ENCODE data around the gene AK2. TPM values are rescaled to one million over a fixed set of nuclear protein-coding genes. Genes with fewer than 3 reads are reported as not detected.

AK2 gene
- total and polyA plus RNA-seq, 11 donors: 101 to 292 (median 137) TPM

DNA sequence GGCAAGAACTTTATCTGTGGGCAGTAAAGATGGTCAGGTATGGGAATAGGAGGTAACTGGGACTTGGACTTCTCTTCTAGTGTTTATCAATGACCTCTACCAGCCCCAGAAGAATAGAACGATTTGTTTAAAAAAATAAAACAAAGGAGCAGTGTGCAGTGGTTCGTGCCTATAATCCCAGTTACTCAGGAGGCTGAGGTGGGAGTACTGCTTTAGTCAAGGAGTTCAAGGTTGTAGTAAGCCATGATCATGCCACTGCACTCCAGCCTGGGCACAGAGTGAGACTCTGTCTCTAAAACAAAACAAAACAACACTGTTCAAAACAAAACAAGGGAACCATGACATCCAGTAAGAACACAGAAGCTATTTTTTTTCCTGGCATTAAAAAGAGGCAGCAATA is 76.3 kb downstream of the AK2 start:
- no peak overlapping the region for H3K4me3 ChIP-seq
- no peaks in the 10 kb centered on the region for H3K9me3 ChIP-seq
- no peak for DNase-seq
- TF ChIP-seq, protein P1, sequence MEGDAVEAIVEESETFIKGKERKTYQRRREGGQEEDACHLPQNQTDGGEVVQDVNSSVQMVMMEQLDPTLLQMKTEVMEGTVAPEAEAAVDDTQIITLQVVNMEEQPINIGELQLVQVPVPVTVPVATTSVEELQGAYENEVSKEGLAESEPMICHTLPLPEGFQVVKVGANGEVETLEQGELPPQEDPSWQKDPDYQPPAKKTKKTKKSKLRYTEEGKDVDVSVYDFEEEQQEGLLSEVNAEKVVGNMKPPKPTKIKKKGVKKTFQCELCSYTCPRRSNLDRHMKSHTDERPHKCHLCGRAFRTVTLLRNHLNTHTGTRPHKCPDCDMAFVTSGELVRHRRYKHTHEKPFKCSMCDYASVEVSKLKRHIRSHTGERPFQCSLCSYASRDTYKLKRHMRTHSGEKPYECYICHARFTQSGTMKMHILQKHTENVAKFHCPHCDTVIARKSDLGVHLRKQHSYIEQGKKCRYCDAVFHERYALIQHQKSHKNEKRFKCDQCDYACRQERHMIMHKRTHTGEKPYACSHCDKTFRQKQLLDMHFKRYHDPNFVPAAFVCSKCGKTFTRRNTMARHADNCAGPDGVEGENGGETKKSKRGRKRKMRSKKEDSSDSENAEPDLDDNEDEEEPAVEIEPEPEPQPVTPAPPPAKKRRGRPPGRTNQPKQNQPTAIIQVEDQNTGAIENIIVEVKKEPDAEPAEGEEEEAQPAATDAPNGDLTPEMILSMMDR (IDR thresholded peaks at IDR 0.05): no peak
- TF ChIP-seq POLR2A (IDR thresholded peaks at IDR 0.05): no peak
- no peak overlapping the region for H3K27ac ChIP-seq
- ATAC-seq: no peak
- H3K36me3 ChIP-seq: peaks cover 0 to 10% (median 0%) of the 10 kb centered on the region in 9 donors
- peaks cover 4 to 59% (median 31%) of the 10 kb centered on the region in 12 donors for H3K4me1 ChIP-seq
- H3K27me3 ChIP-seq: no peaks in the 10 kb centered on the region
- intact Hi-C loops (cut with DNase I): loop anchor here in 5 of 10 donors (5.0 to 10.0 kb wide), 4 partner anchors 47 to 77 kb away; partner anchors contain the start of gene AK2 (in 2 of the 5)
- WGBS, 4 donors: 40 to 46% (median 44%) methylated on average over 2 of the region's 2 CpGs

GRCh38 chr1:32958827-32959226 is 77.9 kb downstream of the AK2 start:
- DNase-seq: no peak
- no peak for ATAC-seq
- WGBS, 4 donors: 79 to 93% (median 89%) methylated on average over 1 of the region's 1 CpG
- Histone ChIP-seq H3K27me3 (no peaks in the 10 kb centered on the region), H3K4me3 (no peak overlapping the region), H3K4me1 (peaks cover 4 to 64% (median 29%) of the 10 kb centered on the region in 12 donors), H3K9me3 (no peaks in the 10 kb centered on the region), H3K36me3 (peaks cover 0 to 10% (median 0%) of the 10 kb centered on the region in 9 donors), H3K27ac (no peak overlapping the region)
- TF ChIP-seq, protein P1 (IDR thresholded peaks at IDR 0.05): no peak
- TF ChIP-seq POLR2A (IDR thresholded peaks at IDR 0.05): no peak
- intact Hi-C loops (cut with DNase I): no loop called here

Other genes with a start within 250 kb of the AK2 start
- gene YARS1, start 219.5 kb downstream of the AK2 start, total RNA-seq: 10 to 100 TPM; 20.2 to 58.1 (median 34.8) TPM
- gene YARS1, start 219.5 kb downstream of the AK2 start, polyA plus RNA-seq: 10 to 100 TPM; 18.6 to 61.3 TPM
- gene S100PBP, start 219.2 kb downstream of the AK2 start, total RNA-seq: 10 to 100 TPM in 7 of 9 donors, 1 to 10 TPM in 2; 9.1 to 21.2 (median 10.7) TPM
- gene S100PBP, start 219.2 kb downstream of the AK2 start, polyA plus RNA-seq: 1 to 10 TPM; 5.8 to 7.0 TPM
- gene FNDC5, start 166.0 kb downstream of the AK2 start, total RNA-seq: 100 to 1,000 TPM in 1 of 9 donors, 10 to 100 TPM in 8; 43.7 to 134 (median 59.7) TPM
- gene FNDC5, start 166.0 kb downstream of the AK2 start, polyA plus RNA-seq: 10 to 100 TPM; 18.2 to 75.3 TPM
- under 1 TPM in 1 of 9 donors, not detected in 8; 0.29 TPM for gene HPCA, start 150.4 kb downstream of the AK2 start, total RNA-seq
- gene HPCA, start 150.4 kb downstream of the AK2 start, polyA plus RNA-seq: not detected
- 10 to 100 TPM in 3 of 9 donors, 1 to 10 TPM in 6; 7.5 to 15.9 (median 9.3) TPM for gene TMEM54, start 135.5 kb downstream of the AK2 start, total RNA-seq
- gene TMEM54, start 135.5 kb downstream of the AK2 start, polyA plus RNA-seq: 10 to 100 TPM in 1 of 2 donors, 1 to 10 TPM in 1; 5.6 to 12.5 TPM
- 10 to 100 TPM in 8 of 9 donors, 1 to 10 TPM in 1; 10.0 to 42.5 (median 15.2) TPM for gene RNF19B, start 72.1 kb downstream of the AK2 start, total RNA-seq
- 10 to 100 TPM in 1 of 2 donors, 1 to 10 TPM in 1; 1.5 to 15.2 TPM for gene RNF19B, start 72.1 kb downstream of the AK2 start, polyA plus RNA-seq
- gene AZIN2, start 44.3 kb upstream of the AK2 start, total RNA-seq: 1 to 10 TPM; 1.4 to 5.4 (median 3.1) TPM
- 1 to 10 TPM; 1.3 to 1.4 TPM for gene AZIN2, start 44.3 kb upstream of the AK2 start, polyA plus RNA-seq
- gene TRIM62, start 145.2 kb upstream of the AK2 start, total RNA-seq: 1 to 10 TPM; 1.9 to 6.1 (median 3.3) TPM
- 1 to 10 TPM; 1.8 to 3.8 TPM for gene TRIM62, start 145.2 kb upstream of the AK2 start, polyA plus RNA-seq
- 10 to 100 TPM; 24.9 to 39.7 (median 33.3) TPM for gene ZNF362, start 219.6 kb upstream of the AK2 start, total RNA-seq
- 10 to 100 TPM; 11.1 to 18.8 TPM for gene ZNF362, start 219.6 kb upstream of the AK2 start, polyA plus RNA-seq